Measurements from ENCODE around the gene C1orf35.

DNA sequence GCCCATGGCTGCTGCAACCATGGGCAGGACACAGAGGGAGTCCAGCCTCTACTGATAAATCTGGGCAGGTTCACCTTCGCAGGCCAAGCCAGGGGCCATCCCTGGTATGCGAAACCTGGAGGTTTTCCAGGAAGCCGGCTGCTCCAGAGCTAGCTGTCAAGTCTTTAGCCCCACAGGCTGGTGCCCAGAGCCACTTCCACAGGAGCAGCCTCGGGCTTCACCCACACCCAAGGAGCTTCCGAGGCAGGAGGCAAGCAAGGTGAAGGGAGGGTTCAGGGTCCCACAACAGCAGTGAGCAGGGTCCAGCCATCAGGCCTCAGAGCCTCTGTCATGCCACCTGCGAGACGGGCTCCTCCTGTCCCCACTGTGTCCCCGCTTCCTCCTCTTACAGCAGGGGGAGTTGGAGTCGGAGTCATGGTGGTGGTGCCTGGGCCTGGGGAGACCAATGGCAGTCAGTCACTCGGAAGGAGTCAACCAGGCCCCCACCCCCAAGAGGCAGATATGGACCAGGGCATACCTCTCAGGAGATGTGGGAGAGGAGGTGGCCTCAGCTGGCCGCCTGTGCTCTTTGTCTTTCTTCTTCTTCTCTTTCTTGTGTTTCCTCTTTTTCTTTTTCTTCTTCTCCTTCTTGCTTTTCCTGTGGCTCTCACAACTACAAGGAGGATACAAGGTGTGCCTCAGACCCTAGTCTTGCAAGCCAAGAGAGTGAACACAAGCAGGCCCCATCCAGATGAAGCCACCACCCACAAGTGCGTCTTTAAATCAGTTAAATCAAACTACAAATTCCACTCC is 2.1 kb downstream of the C1orf35 start:
- TF ChIP-seq, protein P1, sequence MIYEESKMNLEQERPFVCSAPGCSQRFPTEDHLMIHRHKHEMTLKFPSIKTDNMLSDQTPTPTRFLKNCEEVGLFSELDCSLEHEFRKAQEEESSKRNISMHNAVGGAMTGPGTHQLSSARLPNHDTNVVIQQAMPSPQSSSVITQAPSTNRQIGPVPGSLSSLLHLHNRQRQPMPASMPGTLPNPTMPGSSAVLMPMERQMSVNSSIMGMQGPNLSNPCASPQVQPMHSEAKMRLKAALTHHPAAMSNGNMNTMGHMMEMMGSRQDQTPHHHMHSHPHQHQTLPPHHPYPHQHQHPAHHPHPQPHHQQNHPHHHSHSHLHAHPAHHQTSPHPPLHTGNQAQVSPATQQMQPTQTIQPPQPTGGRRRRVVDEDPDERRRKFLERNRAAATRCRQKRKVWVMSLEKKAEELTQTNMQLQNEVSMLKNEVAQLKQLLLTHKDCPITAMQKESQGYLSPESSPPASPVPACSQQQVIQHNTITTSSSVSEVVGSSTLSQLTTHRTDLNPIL (CRISPR knock-in tag; IDR thresholded peaks at IDR 0.05; ENCODE audit: low read depth): no peak
- no peak for TF ChIP-seq ZFP30 (CRISPR knock-in tag; IDR thresholded peaks at IDR 0.05)
- no peak for TF ChIP-seq PPARA (CRISPR knock-in tag; IDR thresholded peaks at IDR 0.05; ENCODE audit: borderline replicate concordance)
